Coronary artery (tissue), 2 donors: ENCODE measurements around the gene FKBP5.
"Not testable (repeated sequence)": the region's sequence is repeated elsewhere in the genome, so short reads cannot be mapped to it uniquely, and the experiment has no call there.

Experiments used
- DNase-seq: peaks from one replicate; pipeline ENCODE4 v3.0.0-alpha.2; 2017; ENCODE audit warnings: low spot score
- H3K27ac ChIP-seq, 2 donors: fragments of 200-600 bp; sonication (generic); one replicate each; pipeline ENCODE4 v1.5.1; 2016 to 2019
- H3K4me3 ChIP-seq: fragments of 200-600 bp; sonication (generic); 2 replicates; pipeline ENCODE4 v1.5.1; 2016; ENCODE audit warnings: mild to moderate bottlenecking, moderate library complexity
- CTCF ChIP-seq: fragments of 200-600 bp; sonication (generic); IDR thresholded peaks from one replicate; pipeline ENCODE4 v1.5.1; 2019; ENCODE audit warnings: antibody characterized with exemption

The FKBP5 gene

GRCh38 chr6:35573495-35574110, 115.1 kb downstream of the FKBP5 start:
- DNase-seq = no peak
- TF ChIP-seq CTCF = no peak
- no peak overlapping the region for H3K27ac ChIP-seq
- no peak overlapping the region for H3K4me3 ChIP-seq

GRCh38 chr6:35570885-35571330, 117.8 kb downstream of the FKBP5 start:
- peak overlapping the region in 1 of 2 donors; percentile 2 for H3K27ac ChIP-seq
- DNase-seq, H3K4me3 ChIP-seq: not testable (repeated sequence)

- Histone ChIP-seq H3K27ac (no peak overlapping the region), H3K4me3 (no peak overlapping the region)
- no peak for DNase-seq
- no peak for TF ChIP-seq CTCF
Measured at GRCh38 chr6:35569011-35569461, 119.7 kb downstream of the FKBP5 start.

GRCh38 chr6:35566794-35567193, 121.9 kb downstream of the FKBP5 start:
- no peak for TF ChIP-seq CTCF
- no peak overlapping the region for H3K4me3 ChIP-seq
- H3K27ac ChIP-seq = no peak overlapping the region
- DNase-seq = no peak

- Histone ChIP-seq H3K27ac (no peak overlapping the region), H3K4me3 (no peak overlapping the region)
- no peak for TF ChIP-seq CTCF
- no peak for DNase-seq
Measured at GRCh38 chr6:35564733-35565132, 124.0 kb downstream of the FKBP5 start.

- no peak for TF ChIP-seq CTCF
- no peak overlapping the region for H3K27ac ChIP-seq
- no peak for DNase-seq
- no peak overlapping the region for H3K4me3 ChIP-seq
Measured at GRCh38 chr6:35562060-35562459, 126.7 kb downstream of the FKBP5 start.

GRCh38 chr6:35561113-35561512, 127.6 kb downstream of the FKBP5 start:
- Histone ChIP-seq H3K4me3 (no peak overlapping the region), H3K27ac (no peak overlapping the region)
- TF ChIP-seq CTCF = no peak
- DNase-seq = no peak

- Histone ChIP-seq H3K27ac (no peak overlapping the region), H3K4me3 (no peak overlapping the region)
- DNase-seq = no peak
- no peak for TF ChIP-seq CTCF
Measured at GRCh38 chr6:35558571-35558970, 130.1 kb downstream of the FKBP5 start.
